GM12873 (cell line): ENCODE data around the gene HNRNPC.

Source experiments
- TF ChIP-seq, protein P1 (sequence below): IDR thresholded peaks from 2 replicates; pipeline ENCODE4 v1.5.1; 2012; ENCODE audit warnings: low read depth, mild to moderate bottlenecking, moderate library complexity, low read length, control low read depth; ENCODE audit not compliant: insufficient read depth; ENCODE audit errors: missing control alignments

Gene HNRNPC

DNA sequence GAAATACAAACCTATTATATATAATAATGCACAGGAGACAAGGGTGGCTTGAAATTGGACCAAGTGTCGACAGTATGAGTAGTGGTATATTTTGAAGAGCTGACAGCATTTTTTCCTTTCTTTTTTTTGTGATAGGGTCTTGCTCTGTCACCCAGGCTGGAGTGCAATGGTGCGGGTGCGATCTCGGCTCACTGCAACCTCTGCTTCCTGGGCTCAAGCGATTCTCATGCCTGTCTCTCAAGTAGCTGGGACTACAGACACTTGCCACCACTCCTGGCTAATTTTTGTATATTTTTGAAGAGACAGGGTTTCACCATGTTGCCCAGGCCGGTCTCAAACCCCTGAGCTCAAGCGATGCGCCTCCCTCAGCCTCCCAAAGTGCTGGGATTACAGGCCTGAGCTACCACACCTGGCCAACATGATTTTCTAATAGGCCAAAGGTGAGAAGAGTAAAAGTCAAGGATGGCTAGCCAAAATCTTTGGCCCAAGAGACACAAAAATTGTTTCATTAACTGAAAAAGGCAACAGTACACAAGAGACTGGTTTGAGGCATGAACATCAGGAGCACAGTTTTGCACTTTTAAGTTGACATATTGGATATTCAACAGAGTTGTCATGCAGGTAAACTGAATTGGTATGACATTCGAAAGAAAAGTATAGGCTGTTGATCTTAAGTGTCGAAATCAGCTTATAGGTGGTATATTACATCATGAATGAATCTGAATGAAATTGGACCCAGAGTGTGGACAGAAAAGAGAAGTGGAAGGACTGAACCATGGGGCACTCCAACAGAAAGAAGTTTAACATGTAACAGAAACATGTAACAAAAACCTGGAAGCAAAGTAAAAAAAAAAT lies 12.5 kb downstream of the HNRNPC start:
- TF ChIP-seq, protein P1, sequence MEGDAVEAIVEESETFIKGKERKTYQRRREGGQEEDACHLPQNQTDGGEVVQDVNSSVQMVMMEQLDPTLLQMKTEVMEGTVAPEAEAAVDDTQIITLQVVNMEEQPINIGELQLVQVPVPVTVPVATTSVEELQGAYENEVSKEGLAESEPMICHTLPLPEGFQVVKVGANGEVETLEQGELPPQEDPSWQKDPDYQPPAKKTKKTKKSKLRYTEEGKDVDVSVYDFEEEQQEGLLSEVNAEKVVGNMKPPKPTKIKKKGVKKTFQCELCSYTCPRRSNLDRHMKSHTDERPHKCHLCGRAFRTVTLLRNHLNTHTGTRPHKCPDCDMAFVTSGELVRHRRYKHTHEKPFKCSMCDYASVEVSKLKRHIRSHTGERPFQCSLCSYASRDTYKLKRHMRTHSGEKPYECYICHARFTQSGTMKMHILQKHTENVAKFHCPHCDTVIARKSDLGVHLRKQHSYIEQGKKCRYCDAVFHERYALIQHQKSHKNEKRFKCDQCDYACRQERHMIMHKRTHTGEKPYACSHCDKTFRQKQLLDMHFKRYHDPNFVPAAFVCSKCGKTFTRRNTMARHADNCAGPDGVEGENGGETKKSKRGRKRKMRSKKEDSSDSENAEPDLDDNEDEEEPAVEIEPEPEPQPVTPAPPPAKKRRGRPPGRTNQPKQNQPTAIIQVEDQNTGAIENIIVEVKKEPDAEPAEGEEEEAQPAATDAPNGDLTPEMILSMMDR: no peak

DNA sequence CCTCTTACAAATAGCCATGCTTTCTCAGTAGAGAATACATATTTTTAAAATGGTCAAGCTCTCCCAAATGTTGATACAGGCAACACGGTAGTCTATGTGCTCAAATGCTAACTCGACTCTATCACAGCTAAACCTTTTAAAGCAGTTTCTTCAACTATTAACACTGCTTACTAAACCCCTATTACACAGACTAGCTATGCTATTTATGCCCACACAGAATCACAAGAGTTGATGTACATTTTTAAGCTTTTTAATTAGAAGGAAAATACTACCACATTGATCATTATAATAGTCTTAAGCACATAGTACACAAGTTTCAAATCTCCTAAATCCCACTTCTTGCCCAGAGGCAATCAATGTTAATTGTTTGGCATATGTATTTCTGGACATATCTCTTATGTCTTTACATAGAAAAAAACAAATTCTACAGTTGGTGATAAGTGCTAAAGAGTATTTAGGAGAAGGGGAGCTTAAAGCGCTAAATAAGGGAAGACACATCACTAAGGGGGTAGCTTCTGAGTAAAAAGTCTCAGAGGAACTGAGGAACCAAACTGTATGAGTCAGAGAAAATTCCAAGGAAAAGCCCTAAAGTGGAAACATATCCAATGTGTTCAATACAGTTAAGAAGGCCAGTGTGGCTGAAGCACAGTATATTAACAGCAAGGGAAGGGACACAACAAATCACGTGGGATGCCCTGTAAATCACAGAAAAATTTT lies 13.7 kb downstream of the HNRNPC start:
- TF ChIP-seq, protein P1: no peak

DNA sequence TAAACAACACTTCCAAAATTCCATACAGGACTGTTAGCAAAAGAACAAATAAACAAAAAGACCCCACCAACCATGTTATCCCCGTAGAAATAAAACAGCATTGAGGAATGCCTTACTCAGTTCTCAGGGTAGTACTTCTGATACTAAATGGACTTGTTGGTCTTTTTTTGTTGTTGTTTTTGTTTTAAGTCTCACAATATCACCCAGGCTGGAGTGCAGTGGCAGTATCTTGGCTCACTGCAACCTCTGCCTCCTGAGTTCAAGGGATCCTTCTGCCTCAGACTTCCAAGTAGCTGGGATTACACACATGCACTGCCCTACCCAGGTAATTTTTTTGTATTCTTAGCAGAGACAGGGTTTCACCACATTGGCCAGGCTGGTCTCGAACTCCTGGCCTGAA lies 17.1 kb downstream of the HNRNPC start:
- TF ChIP-seq, protein P1: no peak

GRCh38 chr14:21251215-21251614 lies 18.0 kb downstream of the HNRNPC start:
- TF ChIP-seq, protein P1: no peak

- TF ChIP-seq, protein P1: no peak
Measured at GRCh38 chr14:21248739-21249411, 20.4 kb downstream of the HNRNPC start.

- TF ChIP-seq, protein P1: no peak
Measured at GRCh38 chr14:21248338-21248737, 20.9 kb downstream of the HNRNPC start.

DNA sequence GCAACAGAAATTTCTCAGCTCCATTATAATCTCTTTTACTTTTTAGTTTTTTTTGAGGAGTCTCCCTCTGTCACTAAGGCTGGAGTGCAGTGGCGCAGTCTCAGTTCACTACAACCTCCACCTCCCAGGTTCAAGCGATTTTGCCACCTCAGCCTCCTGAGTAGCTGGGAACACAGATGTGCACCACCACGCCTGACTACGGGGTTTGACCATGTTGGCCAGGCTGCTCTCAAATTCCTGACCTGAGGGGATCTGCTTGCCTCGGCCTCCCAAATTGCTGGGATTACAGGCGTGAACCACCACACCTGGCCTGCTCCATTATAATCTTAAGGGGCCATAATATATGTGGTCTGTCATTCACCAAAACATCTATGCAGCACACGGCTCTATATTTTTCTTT lies 23.4 kb downstream of the HNRNPC start:
- TF ChIP-seq, protein P1: no peak
